HG03342 (cell line): Measurements from ENCODE around the gene MEIOB.

Source experiments
- ATAC-seq: cut with Tn5 transposase; IDR thresholded peaks from one replicate; pipeline ENCODE4 v1.9.1; 2021; ENCODE audit warnings: mild to moderate bottlenecking, moderate library complexity; ENCODE audit not compliant: unreplicated experiment

Gene MEIOB

GRCh38 chr16:1832838-1833454, 39.0 kb downstream of the MEIOB start:
- no peak for ATAC-seq

- no peak for ATAC-seq
Measured at GRCh38 chr16:1831186-1832075, 40.5 kb downstream of the MEIOB start.

- no peak for ATAC-seq
Measured at GRCh38 chr16:1830213-1830612, 41.8 kb downstream of the MEIOB start.

- ATAC-seq, result no peak
Measured at GRCh38 chr16:1828645-1829410, 43.1 kb downstream of the MEIOB start.

GRCh38 chr16:1826691-1827573, 45.0 kb downstream of the MEIOB start, which contains the start of the genes FAHD1 and HAGH:
TSS of gene FAHD1 (plus strand) at chr16:1827206. CDS start at chr16:1827239, 33 bp downstream.
TSS of gene HAGH (minus strand) at chr16:1826825. CDS start at chr16:1826787, 38 bp downstream.
- ATAC-seq, result peak; percentile 80

- ATAC-seq, result peak; percentile 22
Measured at GRCh38 chr16:1825864-1826690, 45.9 kb downstream of the MEIOB start.

GRCh38 chr16:1825381-1825863, 46.5 kb downstream of the MEIOB start:
- no peak for ATAC-seq

GRCh38 chr16:1823821-1824220, 48.1 kb downstream of the MEIOB start:
- ATAC-seq, result no peak

- ATAC-seq, result no peak
Measured at GRCh38 chr16:1822801-1823200, 49.2 kb downstream of the MEIOB start.

- no peak for ATAC-seq
Measured at GRCh38 chr16:1821861-1822611, 49.9 kb downstream of the MEIOB start.

GRCh38 chr16:1820946-1821290, 51.0 kb downstream of the MEIOB start:
- ATAC-seq, result no peak

GRCh38 chr16:1820096-1820945, 51.6 kb downstream of the MEIOB start:
- ATAC-seq, result no peak

GRCh38 chr16:1819611-1820010, 52.4 kb downstream of the MEIOB start:
- ATAC-seq, result no peak

GRCh38 chr16:1818873-1819525, 53.0 kb downstream of the MEIOB start:
- ATAC-seq, result no peak

GRCh38 chr16:1818204-1818872, 53.6 kb downstream of the MEIOB start:
- no peak for ATAC-seq

GRCh38 chr16:1817716-1818115, 54.2 kb downstream of the MEIOB start:
- ATAC-seq, result no peak

GRCh38 chr16:1817276-1817589, 54.7 kb downstream of the MEIOB start:
- no peak for ATAC-seq
